ENCODE results near the gene FOXC1.

The FOXC1 gene

DNA sequence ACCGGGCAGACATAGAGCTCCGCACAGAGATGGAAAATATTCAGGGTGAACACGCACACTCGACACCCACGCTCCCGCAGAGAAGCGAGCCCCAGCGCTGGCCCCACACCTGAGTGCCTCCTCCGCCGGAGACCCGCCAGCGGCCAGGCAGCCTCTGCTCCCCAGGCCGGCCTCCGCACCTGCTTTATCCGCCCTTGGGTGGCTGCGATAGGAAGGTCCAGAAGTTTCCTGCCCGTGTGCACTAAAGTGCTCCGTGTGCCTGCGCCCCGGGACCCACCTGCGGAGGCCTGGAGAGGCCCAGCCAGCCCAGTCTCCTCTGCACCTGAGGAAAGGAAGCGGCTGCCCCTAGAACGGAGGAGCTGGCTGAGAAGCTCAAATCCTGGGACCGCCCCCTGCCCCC lies 10.8 kb upstream of the FOXC1 start:
- no peak overlapping the region for H3K4me3 ChIP-seq (ENCODE audit: low read depth, low read length)

DNA sequence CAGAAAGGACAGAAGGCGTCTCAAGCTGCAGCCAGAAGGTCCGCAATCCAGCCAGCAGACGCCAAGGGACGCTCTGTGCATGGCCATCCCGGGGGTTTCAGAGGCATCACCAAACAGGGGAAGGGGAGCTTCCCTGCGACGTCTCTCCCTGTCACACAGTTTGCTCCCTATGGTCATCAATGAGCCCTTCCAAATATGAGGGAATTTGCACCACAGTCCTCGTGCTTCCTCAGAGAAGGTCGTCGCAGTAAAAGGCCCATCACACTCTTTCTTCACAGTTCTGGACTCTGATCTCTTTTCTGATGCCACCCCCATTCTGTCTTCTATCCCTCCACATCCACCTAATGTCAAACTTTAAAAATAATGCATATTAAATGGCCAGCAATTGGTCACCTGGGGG lies 10.2 kb upstream of the FOXC1 start:
- H3K4me3 ChIP-seq (ENCODE audit: low read depth, low read length): no peak overlapping the region

DNA sequence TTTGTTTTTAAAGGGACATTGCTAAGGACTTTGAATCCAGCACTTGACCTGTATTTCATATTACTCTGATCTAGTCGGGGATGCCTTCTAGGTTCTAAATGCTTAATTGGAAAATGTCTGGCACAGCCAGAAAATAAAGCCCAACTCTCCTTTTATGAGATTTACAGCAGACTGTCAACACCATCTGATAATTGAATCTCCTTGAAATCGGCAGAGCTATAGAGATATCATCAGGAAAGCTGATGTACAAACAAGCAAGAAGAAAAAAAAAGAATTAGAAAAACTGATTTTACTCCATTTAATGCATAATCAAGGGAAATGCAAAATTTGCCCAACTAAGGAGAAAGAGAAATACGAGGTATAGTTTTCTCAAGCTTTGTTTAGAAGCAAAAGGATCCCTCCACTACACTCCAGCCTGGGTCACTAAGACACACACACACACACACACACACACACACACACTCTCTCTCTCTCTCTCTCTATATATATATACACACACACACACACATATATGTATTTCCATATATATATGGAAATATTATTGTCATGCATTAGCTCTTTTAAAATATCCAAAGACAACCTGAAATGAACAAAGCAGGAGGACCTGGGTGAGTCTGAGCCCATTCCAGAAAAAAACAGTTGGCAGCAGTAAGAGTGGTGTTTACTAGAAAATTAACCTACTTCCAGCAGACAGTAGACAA lies 9.5 kb upstream of the FOXC1 start:
- H3K4me3 ChIP-seq (ENCODE audit: low read depth, low read length): no peak overlapping the region

DNA sequence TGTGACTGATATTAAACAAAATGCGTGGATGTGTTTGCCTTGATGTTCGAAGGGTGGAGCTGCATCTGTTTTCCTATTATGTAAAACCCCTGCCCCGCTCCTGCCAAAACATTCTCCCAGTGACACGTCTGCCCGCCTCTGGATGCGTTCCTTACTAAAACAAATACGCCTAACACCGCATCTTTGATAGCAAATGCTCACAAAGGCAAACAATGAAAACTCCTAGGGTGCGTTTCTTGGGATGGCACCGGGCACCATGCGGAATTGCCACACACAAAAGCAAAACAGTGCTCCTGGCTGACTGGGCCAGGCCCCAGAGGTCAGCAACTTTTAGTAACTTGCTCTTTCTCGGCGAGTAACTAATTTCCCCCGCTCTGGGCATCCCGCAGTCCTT lies 9.0 kb upstream of the FOXC1 start:
- H3K4me3 ChIP-seq (ENCODE audit: low read depth, low read length): no peak overlapping the region

DNA sequence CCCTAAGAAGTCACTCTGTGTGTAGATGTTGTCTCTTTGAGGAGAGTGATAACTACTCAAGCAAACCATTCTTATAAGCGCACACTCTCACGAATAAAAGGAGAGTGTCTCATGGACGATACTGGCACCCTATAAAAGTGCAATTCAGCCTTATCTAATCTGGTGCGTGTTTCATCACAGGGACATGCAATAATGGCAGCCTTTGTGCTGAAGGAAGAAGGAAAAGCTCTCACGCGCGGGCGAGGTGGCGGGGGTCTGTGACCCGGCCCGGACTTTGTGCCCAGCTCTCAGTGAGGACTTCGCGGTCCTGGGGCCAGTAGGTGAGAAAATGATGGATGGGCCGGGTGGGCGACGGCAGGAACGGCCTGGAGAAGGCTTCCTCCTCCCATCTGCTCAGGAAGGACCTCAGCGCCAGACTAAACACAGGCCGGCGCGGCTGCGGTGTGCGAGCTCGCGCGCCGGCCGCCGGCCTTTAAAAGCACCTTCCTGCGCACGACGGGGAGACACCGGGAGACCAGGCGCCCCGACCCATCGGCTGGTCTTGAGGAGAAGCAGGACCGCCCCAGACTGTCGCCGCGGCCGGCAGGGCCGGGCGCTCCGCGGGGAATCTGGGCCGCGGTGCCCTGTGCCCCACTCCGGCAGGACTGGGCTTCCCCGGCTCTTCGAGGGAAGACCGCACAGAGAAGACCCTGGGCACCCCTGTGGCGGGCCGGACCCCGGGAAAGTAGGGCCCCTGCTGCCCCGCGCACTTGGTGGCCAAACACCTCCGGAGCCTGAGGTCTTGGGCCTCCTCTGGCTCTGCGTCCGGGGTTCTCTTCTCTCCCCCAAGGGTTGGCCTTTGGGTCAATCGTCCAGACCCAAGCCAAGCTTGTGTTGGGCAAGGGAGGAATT lies 8.3 kb upstream of the FOXC1 start:
- H3K4me3 ChIP-seq (ENCODE audit: low read depth, low read length): no peak overlapping the region

DNA sequence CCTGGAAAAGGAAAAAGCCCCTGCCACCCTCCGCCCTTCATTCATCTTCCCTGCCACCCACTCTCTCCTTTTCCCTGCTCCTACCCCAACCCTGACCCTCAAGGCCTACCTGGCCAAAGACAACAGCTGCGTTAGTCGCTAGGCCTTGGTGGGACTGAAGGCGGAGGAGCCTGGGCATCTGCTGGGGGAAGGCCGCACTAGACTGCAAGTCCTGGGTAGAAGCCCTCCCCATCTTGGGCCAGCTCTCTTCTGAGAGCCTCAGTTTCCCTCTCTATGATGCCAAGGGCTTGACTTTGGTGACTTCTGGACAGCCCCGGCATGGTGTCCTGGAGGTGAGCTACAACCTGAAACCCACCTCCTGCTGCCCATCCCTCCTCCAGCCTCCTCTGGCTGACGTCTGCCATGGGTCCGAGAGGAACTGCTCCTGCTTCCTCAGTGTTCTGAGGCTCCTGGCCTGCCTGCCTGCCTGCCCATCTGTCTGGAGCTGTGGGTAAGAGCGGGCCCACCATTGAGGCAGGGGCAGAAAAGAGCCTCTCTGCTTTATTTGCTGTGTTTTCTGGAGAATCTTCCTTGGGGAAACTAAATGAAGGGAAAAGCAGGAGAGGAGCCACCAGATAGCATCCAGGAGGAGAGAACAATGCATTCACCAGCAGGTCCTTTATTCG lies 7.5 kb upstream of the FOXC1 start:
- H3K4me3 ChIP-seq (ENCODE audit: low read depth, low read length): no peak overlapping the region

DNA sequence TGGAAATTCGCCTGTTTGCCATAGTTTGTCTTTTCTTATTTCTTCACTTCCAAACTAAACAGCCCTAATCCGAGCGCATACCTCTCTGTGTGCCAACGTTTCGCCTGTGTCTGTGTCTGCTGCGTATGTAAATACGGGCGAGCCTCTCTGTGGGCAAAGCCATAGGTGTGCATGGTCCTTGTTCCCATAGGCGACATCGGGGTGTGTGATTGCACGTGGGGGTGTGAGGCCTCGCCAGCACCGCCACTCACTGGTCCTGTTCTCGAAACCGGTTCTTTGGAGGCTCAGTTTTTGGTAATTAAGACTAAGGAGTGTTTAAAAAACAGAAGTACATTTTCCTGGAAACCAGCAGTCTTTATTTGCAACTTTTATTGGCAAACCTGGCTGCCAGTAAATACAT lies 6.0 kb upstream of the FOXC1 start:
- H3K4me3 ChIP-seq (ENCODE audit: low read depth, low read length): no peak overlapping the region

DNA sequence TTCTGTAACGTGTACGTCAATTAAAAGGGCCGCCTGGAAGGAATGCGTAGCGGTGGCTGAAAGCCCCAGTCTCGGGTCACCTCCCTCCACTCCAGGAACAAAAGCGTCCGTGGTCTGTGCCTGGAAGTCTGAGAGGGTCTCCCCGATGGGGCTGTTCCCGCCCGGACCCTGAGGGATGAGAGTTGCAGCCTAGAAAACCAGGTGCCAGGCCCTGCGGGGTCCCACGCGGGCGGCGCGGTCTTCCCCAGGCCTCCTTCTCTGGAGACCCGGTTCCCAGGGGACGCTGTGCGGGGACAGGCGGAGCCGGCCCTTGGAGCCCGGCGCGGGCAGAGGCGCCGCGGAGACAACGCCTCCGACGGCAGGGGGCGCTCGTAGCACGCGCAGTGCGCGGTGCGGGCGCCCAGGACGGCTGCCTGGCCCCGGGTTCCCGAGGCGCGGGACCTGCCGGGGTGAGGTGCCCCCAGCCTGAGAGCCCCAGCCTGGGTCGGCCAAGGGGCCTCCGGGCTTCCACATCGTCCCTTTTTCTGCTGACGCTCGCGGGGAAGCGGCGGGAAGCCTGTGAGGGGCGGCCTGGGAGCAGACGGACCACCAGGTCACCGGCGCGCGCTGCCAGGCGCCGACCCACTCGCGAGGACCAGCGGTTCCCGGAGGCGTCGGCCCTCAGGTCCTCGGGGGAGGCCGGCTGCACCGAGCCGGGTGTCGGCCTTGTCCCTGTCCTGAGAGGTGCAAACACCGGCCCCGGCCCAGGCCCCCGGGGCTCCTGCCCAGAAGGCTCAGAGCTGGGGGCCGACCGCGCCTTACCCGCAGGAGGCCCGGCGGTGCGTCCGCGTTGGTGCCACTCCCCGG lies 5.3 kb upstream of the FOXC1 start:
- H3K4me3 ChIP-seq (ENCODE audit: low read depth, low read length): peak overlapping the region; percentile 24

DNA sequence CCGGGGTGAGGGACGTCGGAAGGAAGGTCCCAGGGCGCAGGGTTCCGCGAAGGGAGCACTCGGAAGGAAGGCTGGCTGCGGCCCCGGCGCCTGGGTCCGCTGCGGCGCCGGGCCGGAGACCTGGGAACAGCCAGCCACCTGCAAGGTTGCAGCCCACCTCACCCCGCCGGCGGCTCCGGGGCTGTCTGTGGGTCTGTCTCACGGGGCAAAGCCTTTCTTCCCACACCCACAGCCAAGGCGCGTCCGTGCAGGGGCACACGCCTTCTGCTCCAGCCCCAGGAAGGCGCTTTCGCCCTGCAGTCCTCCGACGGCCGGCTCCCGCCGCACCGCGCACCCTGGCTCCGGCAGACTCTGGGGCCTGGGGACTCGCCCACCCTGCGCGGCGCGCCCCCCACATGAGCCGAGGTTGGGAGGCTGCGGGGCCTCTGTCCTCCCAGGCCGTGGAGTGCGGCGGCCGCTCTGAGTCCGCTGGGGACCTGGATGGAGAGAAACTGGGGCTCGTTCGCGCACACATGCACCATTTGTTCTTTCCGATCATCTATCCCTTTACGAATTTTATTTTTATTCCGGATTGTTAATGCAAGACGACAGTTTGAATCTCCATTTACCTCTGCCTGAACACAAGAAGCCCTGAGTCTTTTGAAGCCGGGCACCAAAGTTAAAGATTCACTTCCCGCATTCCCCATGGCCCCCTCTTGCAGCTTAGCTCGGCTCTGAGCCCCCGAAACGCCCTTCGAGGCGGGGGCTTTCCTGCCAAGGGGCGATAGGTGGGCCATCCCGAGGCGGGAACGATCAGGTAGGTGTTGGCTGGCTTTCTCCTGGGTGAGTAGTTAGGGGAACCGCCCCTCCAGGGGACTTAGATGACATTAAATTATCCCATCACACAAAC lies 4.5 kb upstream of the FOXC1 start:
- peak overlapping the region; percentile 13 for H3K4me3 ChIP-seq (ENCODE audit: low read depth, low read length)

DNA sequence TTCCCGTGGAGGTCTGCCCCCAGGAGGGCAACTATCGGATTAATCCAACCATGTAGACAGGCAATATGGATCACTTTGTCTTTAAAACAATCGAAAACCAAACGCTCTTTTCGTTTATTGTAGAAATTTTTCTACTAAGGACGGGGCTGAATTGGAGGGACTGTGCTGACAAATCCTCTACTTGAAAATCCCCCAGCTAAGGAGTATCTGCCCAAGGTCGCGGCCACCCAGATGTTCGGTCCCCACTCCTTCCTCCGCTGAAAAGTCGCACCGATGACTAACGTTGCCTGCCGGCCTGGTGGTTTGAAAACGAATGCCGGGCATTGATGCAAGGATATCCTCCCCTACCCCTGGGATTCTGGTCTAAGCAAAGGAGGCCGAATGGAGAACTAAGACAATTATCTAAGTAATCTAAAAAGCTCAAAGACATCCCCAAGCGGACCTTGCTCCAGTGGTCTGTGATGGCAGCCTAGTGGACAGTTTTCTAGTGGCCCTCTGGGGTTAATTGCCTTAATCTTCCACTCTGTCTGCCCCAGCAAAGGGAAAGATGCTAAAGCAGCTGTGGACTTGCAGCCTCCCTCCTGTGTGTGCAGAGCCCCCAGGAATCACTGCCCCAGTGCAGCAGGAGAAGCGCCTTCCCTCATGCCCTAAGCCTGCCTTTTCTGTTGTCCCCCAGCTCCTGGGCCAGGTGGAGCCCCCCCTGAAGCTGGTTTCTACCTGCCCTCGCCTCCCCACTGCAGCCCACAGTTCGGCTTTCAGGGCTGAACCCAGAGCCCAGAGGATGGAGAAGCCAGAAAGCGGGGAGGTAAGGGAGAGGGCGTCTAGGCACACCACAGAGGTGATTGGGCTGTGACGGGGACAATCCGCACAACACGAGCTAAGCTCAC lies 3.6 kb upstream of the FOXC1 start:
- no peak overlapping the region for H3K4me3 ChIP-seq (ENCODE audit: low read depth, low read length)

DNA sequence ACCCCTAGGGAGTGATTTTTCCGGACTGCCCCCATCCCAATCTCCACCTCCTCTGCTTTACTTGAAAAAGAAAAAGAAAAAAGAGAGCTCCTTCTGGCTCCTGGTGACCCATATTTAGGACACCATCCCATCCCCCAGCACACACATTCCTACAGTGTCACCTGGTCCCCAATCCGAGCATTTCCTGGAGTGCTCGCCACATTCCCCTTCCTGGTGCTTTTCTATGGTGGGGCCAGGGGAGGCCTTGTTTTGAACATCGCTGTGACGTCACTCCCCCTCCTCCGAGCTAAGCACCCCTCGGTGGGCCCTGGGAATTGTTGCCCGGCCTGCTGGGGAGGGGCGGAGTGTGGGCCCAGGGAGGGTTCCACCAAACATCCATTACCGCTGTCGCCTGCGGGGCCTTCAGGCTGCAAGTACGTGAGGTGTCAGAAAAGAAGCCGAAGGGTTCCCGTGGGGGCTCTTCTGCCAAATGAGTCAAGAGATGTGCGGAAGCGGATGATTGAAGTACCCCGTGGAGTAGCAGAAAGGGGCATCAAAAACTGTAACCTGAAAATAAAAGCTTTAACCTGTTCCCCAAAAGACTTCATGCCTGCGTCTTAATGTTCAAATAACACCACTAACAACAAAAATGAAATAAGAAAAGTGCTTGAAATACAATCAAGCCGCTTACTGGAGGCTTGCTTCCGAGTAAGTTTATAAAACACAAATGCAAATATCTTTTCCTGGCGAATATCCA lies 2.8 kb upstream of the FOXC1 start:
- peak overlapping the region; percentile 20 for H3K4me3 ChIP-seq (ENCODE audit: low read depth, low read length)

DNA sequence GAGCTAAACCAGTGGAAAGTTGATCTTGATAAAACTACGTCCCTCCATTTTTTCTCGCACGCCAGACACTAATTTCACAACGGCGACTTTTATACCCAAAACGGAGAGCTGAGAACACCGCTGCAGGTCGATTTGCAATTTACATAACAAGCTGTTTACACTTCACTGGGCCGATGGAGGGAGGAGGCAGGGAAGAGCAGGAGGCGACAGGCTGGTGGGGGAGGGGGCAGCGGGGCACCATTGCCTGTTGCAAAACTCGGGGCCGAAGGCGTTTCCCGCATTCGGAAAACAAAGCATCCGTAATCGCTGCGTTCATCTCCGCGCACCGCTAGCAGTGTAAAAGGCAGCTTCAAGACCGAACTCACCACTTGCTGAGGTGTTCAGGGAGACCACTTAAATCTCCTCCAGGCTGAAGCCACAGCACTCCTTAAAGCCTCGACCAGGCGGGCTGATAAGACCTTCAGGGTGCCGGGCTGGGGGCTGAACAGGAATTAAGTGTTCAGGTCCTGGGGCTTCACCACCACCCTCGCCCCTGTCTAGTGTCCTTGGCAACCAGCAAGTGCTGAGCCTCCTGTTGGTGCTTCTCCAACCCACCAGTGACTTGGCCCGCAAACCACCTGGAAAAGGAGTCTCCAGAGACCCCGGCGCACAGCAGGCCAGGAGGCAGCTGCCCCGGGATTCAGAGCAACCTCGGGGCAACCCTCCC lies 2.0 kb upstream of the FOXC1 start:
- peak overlapping the region; percentile 20 for H3K4me3 ChIP-seq (ENCODE audit: low read depth, low read length)

DNA sequence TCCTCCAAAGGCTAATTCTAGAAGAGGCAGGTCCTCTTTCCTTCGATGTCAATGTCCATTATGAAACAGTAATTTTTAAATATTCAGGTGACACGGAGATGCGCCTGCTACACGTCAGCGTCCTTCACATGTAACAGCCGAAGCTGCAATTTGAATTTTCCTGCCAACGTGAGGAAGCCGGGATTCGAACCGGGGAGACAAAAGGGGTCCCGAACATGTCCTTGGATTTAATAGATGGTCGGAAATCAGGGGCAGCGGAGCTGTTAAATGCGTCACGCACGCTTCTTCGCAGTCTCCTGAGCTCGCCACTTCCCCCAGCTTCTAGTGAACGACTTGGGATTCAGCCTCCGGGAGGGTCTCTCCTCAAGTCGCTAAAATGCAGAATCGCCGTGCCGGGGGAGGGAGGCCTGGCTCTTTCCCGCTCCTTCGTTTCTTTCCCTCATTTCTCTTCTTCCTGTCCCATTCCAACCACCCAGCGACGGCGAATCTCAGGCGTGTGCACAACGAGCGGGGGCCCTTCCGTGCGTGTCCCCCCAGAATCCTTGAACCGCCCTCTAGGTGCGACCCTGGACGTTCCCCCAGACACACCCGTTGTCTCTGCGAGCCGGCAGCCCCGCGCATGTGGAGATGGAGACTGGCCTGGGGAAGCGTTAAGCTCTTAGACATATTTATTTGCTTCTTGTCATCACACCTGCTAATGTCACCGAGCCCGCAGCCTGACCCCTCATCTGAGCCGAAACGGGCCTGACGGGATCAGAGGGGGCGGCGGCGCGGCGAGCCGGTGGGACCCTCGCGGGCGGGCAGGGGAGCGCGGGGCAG lies 1.3 kb upstream of the FOXC1 start:
- H3K4me3 ChIP-seq (ENCODE audit: low read depth, low read length): no peak overlapping the region

DNA sequence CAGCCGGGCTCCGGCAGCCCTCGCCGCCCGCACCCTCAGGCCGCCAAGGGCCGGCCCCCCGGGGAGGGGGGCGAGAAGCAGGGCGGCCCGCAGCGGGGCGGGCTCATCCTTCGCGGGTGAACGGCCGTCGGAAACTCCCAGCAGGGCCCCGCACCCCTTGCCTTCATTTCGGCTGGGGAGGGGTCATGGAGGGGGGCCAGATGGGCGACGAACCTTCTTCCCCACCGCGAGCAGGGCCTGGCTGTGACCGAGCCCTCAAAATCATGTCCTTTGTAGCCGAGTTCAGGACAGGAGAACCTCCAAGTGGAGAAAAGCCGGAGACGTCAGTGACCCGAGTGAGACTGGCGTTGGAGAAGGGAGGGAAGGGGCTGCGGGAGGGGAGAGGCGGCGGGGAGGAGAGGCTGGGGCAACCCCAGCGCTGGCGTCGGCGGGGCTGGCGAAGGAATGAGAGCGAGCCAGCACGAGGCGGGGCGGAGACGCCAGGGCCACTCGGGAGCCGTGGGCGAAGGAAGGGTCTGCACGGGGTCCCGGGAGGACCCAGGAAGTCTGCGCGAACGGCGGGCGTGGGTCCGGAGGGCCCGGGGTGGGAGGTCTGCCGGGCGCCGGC lies 571 bp upstream of the FOXC1 start:
- H3K4me3 ChIP-seq (ENCODE audit: low read depth, low read length): no peak overlapping the region

DNA sequence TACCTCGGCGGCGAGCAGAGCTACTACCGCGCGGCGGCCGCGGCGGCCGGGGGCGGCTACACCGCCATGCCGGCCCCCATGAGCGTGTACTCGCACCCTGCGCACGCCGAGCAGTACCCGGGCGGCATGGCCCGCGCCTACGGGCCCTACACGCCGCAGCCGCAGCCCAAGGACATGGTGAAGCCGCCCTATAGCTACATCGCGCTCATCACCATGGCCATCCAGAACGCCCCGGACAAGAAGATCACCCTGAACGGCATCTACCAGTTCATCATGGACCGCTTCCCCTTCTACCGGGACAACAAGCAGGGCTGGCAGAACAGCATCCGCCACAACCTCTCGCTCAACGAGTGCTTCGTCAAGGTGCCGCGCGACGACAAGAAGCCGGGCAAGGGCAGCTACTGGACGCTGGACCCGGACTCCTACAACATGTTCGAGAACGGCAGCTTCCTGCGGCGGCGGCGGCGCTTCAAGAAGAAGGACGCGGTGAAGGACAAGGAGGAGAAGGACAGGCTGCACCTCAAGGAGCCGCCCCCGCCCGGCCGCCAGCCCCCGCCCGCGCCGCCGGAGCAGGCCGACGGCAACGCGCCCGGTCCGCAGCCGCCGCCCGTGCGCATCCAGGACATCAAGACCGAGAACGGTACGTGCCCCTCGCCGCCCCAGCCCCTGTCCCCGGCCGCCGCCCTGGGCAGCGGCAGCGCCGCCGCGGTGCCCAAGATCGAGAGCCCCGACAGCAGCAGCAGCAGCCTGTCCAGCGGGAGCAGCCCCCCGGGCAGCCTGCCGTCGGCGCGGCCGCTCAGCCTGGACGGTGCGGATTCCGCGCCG lies 994 bp downstream of the FOXC1 start:
- no peak overlapping the region for H3K4me3 ChIP-seq (ENCODE audit: low read depth, low read length)

DNA sequence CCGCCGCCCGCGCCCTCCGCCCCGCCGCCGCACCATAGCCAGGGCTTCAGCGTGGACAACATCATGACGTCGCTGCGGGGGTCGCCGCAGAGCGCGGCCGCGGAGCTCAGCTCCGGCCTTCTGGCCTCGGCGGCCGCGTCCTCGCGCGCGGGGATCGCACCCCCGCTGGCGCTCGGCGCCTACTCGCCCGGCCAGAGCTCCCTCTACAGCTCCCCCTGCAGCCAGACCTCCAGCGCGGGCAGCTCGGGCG lies 1.5 kb downstream of the FOXC1 start:
- no peak overlapping the region for H3K4me3 ChIP-seq (ENCODE audit: low read depth, low read length)

Data from iPS-11a (cell line).